Gastrocnemius medialis (tissue), 4 donors: ENCODE data around the gene RHBDD1. TPM values are rescaled to one million over a fixed set of nuclear protein-coding genes. Genes with fewer than 3 reads are reported as not detected.

ENCODE experiments used
- ATAC-seq, 2 donors: fragments of 150-250 bp; one replicate each; pipeline ENCODE4 v1.9.1; 2016
- DNase-seq, 2 donors: peaks; one replicate each; pipeline ENCODE4 v3.0.0-alpha.2; 2019
- H3K27ac ChIP-seq, 4 donors: fragments of 200-600 bp; sonication (generic); 1 replicate in 1 of 4; 2 replicates in 3 of 4; pipeline ENCODE4 v1.5.1; 2016 to 2018; ENCODE audit warnings: mild to moderate bottlenecking in 2 of 4, moderate library complexity in 1 of 4
- H3K27me3 ChIP-seq, 3 donors: fragments of 200-600 bp; sonication (generic) in 2 of 3; 1 replicate in 1 of 3; 2 replicates in 2 of 3; pipeline versions ENCODE4 v1.5.1 to v1.6.0; 2016 to 2019; ENCODE audit warnings: mild to moderate bottlenecking in 1 of 3, moderate library complexity in 1 of 3
- H3K36me3 ChIP-seq, 2 donors: fragments of 200-600 bp; sonication (generic) in 1 of 2; one replicate each; pipeline ENCODE4 v1.5.1; 2017 to 2018
- H3K4me1 ChIP-seq, 2 donors: fragments of 200-600 bp; sonication (generic) in 1 of 2; one replicate each; pipeline ENCODE4 v1.5.1; 2016 to 2017; ENCODE audit warnings: mild to moderate bottlenecking in 2 of 2
- H3K4me3 ChIP-seq, 4 donors: fragments of 200-600 bp; sonication (generic) in 3 of 4; 1 replicate in 1 of 4; 2 replicates in 3 of 4; pipeline ENCODE4 v1.5.1; 2016 to 2019; ENCODE audit warnings: mild to moderate bottlenecking in 2 of 4
- H3K9me3 ChIP-seq, 3 donors: fragments of 200-600 bp; sonication (generic) in 2 of 3; 1 replicate in 1 of 3; 2 replicates in 2 of 3; pipeline ENCODE4 v1.5.1; 2016 to 2019
- CTCF ChIP-seq, 5 experiments: fragments of 450-650 bp in 3 of 5; fragments of 200-600 bp in 2 of 5; sonication (generic) in 2 of 5; IDR thresholded peaks in 4 of 5; conservative IDR thresholded peaks in 1 of 5; 1 replicate in 4 of 5; 2 replicates in 1 of 5; pipeline ENCODE4 v1.5.1; 2016 to 2019; ENCODE audit warnings: antibody characterized with exemption in 5 of 5, mild to moderate bottlenecking in 3 of 5, moderate library complexity in 3 of 5
- POLR2A ChIP-seq, 2 donors: fragments of 450-650 bp; IDR thresholded peaks; one replicate each; pipeline ENCODE4 v1.6.1; 2017; ENCODE audit warnings: antibody characterized with exemption in 2 of 2, mild to moderate bottlenecking in 2 of 2, moderate library complexity in 2 of 2
- in situ Hi-C, 4 donors: fragments of 200-750 bp; cut with MboI; loops; one replicate each; pipeline versions ENCODE4 v1.15.0 to v1.8.0; 2017; ENCODE audit warnings: low sequenced_read_pairs in 4 of 4
- intact Hi-C: fragments of 100-400 bp; cut with DNase I; formaldehyde crosslinking; loops from one replicate; pipeline ENCODE4 v1.15.1; 2023; ENCODE audit warnings: low total_unique reads
- total RNA-seq, 4 donors: library from RNA; depleted of rRNA; stranded (reverse); fragments of >200 nt; gene quantifications; one replicate each; pipeline versions ENCODE4 v1.1.0 to v1.2.3, GENCODE V29; 2016

RHBDD1 gene
- total RNA-seq, 4 donors from 2014 or later, result 6.2 to 14.2 (median 8.7) TPM

GRCh38 chr2:226953206-226953605 is 117.4 kb downstream of the RHBDD1 start:
- DNase-seq, result peak; percentile 12 to 19
- no peaks in the 10 kb centered on the region for H3K4me1 ChIP-seq
- in situ Hi-C loops (no loop called here), intact Hi-C loops (no loop called here)
- H3K9me3 ChIP-seq, result no peaks in the 10 kb centered on the region
- no peaks in the 10 kb centered on the region for H3K27me3 ChIP-seq
- H3K27ac ChIP-seq, result no peak overlapping the region
- H3K36me3 ChIP-seq, result no peaks in the 10 kb centered on the region
- peak in 1 of 2 donors; percentile 27 for ATAC-seq
- no peak for TF ChIP-seq POLR2A (IDR thresholded peaks at IDR 0.05)
- no peak for TF ChIP-seq CTCF (IDR thresholded peaks at IDR 0.05 in 4 of 5, conservative IDR thresholded peaks at IDR 0.05 in 1 of 5)
- no peak overlapping the region for H3K4me3 ChIP-seq

GRCh38 chr2:226953826-226954225 is 118.0 kb downstream of the RHBDD1 start:
- Histone ChIP-seq H3K9me3 (no peaks in the 10 kb centered on the region), H3K27me3 (no peaks in the 10 kb centered on the region), H3K4me1 (no peaks in the 10 kb centered on the region), H3K36me3 (no peaks in the 10 kb centered on the region), H3K27ac (no peak overlapping the region), H3K4me3 (no peak overlapping the region)
- no peak for TF ChIP-seq CTCF (IDR thresholded peaks at IDR 0.05 in 4 of 5, conservative IDR thresholded peaks at IDR 0.05 in 1 of 5)
- no peak for TF ChIP-seq POLR2A (IDR thresholded peaks at IDR 0.05)
- in situ Hi-C loops (no loop called here), intact Hi-C loops (no loop called here)
- DNase-seq (no peak), ATAC-seq (no peak)

DNA sequence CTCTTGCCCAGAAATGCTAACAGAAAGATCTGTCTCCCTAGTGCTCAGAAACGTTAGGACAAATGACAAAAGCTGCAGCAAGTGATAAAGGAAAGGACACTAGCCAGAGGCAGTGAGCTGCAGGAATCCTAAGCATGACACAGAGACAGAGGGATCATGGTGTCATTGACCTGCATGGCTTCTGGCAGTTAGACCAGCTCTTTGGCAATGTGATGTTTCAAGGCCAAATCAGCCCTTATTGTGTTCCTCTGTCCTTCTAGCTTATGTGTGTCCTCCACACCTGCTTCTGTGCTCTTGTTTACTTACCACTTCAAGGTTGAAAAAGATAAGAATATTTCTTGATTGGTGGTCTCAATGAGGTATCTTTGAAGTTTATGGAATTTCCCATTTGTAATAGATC is 120.8 kb downstream of the RHBDD1 start:
- TF ChIP-seq POLR2A (IDR thresholded peaks at IDR 0.05) (no peak), CTCF (IDR thresholded peaks at IDR 0.05 in 4 of 5, conservative IDR thresholded peaks at IDR 0.05 in 1 of 5) (no peak)
- H3K27ac ChIP-seq, result no peak overlapping the region
- ATAC-seq, result no peak

GRCh38 chr2:226959418-226959817 is 123.6 kb downstream of the RHBDD1 start:
- Histone ChIP-seq H3K36me3 (no peaks in the 10 kb centered on the region), H3K9me3 (no peaks in the 10 kb centered on the region), H3K4me3 (no peak overlapping the region), H3K27ac (no peak overlapping the region), H3K4me1 (peaks cover 0 to 11% of the 10 kb centered on the region in 2 donors), H3K27me3 (no peaks in the 10 kb centered on the region)
- no peak for TF ChIP-seq POLR2A (IDR thresholded peaks at IDR 0.05)
- TF ChIP-seq CTCF (IDR thresholded peaks at IDR 0.05 in 4 of 5, conservative IDR thresholded peaks at IDR 0.05 in 1 of 5), result no peak
- ATAC-seq (no peak), DNase-seq (no peak)
- in situ Hi-C loops, result no loop called here
- intact Hi-C loops, result no loop called here

More for the DNA sequence above, 120.8 kb downstream of the RHBDD1 start:
- no peaks in the 10 kb centered on the region for H3K36me3 ChIP-seq
- no peak for DNase-seq
- no peaks in the 10 kb centered on the region for H3K27me3 ChIP-seq
- H3K9me3 ChIP-seq, result no peaks in the 10 kb centered on the region
- intact Hi-C loops (no loop called here), in situ Hi-C loops (no loop called here)
- no peak overlapping the region for H3K4me3 ChIP-seq
- no peaks in the 10 kb centered on the region for H3K4me1 ChIP-seq

DNA sequence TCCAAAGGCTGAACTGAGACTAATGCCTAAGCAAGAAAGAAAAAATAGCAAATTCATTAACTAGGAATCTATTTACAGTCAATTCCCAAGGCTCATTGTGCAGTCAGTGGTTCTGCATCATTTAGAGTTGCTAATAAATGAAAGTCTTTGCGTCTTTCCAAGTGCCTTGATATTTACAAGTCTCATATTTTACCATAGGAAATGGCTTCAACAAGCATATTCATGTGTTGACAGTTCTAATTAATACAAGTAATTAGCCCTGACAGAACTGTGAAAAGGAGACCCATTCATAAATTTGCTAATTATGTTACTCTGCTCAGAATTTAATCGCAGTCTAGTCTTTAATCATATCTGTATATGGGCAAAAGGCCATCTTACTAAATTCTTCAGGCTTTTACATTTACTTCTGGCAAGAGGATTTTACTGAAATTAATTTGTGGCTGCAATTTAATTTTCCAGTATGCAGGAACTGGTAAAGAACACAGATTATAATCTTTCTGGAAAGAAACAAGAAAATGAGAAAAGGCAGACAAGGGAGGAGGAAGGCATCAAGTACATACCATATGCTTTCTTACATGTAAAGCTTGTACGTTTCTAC is 126.4 kb downstream of the RHBDD1 start:
- Histone ChIP-seq H3K27ac (no peak overlapping the region), H3K27me3 (no peaks in the 10 kb centered on the region), H3K9me3 (no peaks in the 10 kb centered on the region), H3K4me1 (peaks cover 0 to 11% of the 10 kb centered on the region in 2 donors), H3K4me3 (no peak overlapping the region), H3K36me3 (no peaks in the 10 kb centered on the region)
- DNase-seq (no peak), ATAC-seq (no peak)
- intact Hi-C loops (no loop called here), in situ Hi-C loops (no loop called here)
- no peak for TF ChIP-seq POLR2A (IDR thresholded peaks at IDR 0.05)
- no peak for TF ChIP-seq CTCF (IDR thresholded peaks at IDR 0.05 in 4 of 5, conservative IDR thresholded peaks at IDR 0.05 in 1 of 5)
